Heart left ventricle (tissue), 16 donors: ENCODE results near the gene MALRD1. TPM values are rescaled to one million over a fixed set of nuclear protein-coding genes. Genes with fewer than 3 reads are reported as not detected.

Experiments used
- ATAC-seq, 4 donors: fragments of 200-7000 bp; cut with Tn5 transposase; one replicate each; pipeline ENCODE4 v1.9.1; 2020 to 2022; ENCODE audit warnings: moderate library complexity in 4 of 4, mild to moderate bottlenecking in 3 of 4, moderate number of reproducible peaks in 1 of 4
- DNase-seq, 5 donors: peaks; one replicate each; pipeline ENCODE4 v3.0.0-alpha.2; 2020
- H3K27ac ChIP-seq, 12 donors: fragments of 200-600 bp; sonication (generic) in 4 of 12; one replicate each; pipeline versions ENCODE4 v1.5.0 to v1.8.0; 2016 to 2022; ENCODE audit warnings: mild to moderate bottlenecking in 2 of 12
- H3K27me3 ChIP-seq, 9 donors: fragments of 200-600 bp; sonication (generic) in 2 of 9; one replicate each; pipeline versions ENCODE4 v1.5.1 to v1.8.0; 2016 to 2022; ENCODE audit warnings: mild to moderate bottlenecking in 3 of 9
- H3K36me3 ChIP-seq, 9 donors: fragments of 200-600 bp; sonication (generic) in 2 of 9; one replicate each; pipeline versions ENCODE4 v1.5.0 to v1.8.0; 2018 to 2022; ENCODE audit warnings: mild to moderate bottlenecking in 2 of 9
- H3K4me1 ChIP-seq, 12 donors: fragments of 200-600 bp; sonication (generic) in 4 of 12; one replicate each; pipeline versions ENCODE4 v1.5.0 to v1.8.0; 2016 to 2022; ENCODE audit warnings: mild to moderate bottlenecking in 3 of 12
- H3K4me3 ChIP-seq, 12 donors: fragments of 200-600 bp; sonication (generic) in 4 of 12; one replicate each; pipeline versions ENCODE4 v1.5.0 to v1.8.0; 2017 to 2022; ENCODE audit warnings: mild to moderate bottlenecking in 9 of 12, moderate library complexity in 4 of 12
- H3K9me3 ChIP-seq, 12 donors: fragments of 200-600 bp; sonication (generic) in 4 of 12; one replicate each; pipeline versions ENCODE4 v1.5.0 to v1.8.0; 2016 to 2022; ENCODE audit warnings: mild to moderate bottlenecking in 1 of 12
- CTCF ChIP-seq, 12 donors: fragments of 200-600 bp; sonication (generic) in 4 of 12; IDR thresholded peaks; one replicate each; pipeline versions ENCODE4 v1.5.0 to v1.8.0; 2018 to 2022; ENCODE audit warnings: antibody characterized with exemption in 12 of 12, mild to moderate bottlenecking in 5 of 12
- POLR2A ChIP-seq, 2 donors: fragments of 450-650 bp; IDR thresholded peaks; one replicate each; pipeline ENCODE4 v1.6.1; 2017; ENCODE audit warnings: antibody characterized with exemption in 2 of 2, mild to moderate bottlenecking in 2 of 2, moderate library complexity in 2 of 2
- WGBS, 4 donors: extraction: QIAGEN DNeasy Blood & Tissue Kit in 2 of 4; methylation state at CpG; one replicate each; pipeline versions ENCODE4 v1.1.5 to v1.1.7; 2013 to 2018; 5-methylcytosine and 5-hydroxymethylcytosine counted together
- intact Hi-C, 10 donors: fragments of 100-400 bp; cut with DNase I; formaldehyde crosslinking; loops; one replicate each; pipeline versions ENCODE4 v1.11.1 to v1.14.2; 2022
- polyA plus RNA-seq, 2 donors: library from polyadenylated mRNA; stranded (reverse); fragments of 200-250 nt; gene quantifications; one replicate each; pipeline ENCODE4 v1.2.3, GENCODE V29; 2013
- total RNA-seq, 9 donors: library from RNA; depleted of rRNA in 2 of 9; stranded (reverse); fragments of >200 nt in 2 of 9; fragmentation: NEBNext Ultra II Directional in 3 of 9; extraction: Animal tissue kit (Norgen Biotek cat#: 25700) in 3 of 9; gene quantifications; one replicate each; pipeline versions ENCODE4 v1.1.0 to v1.2.4, GENCODE V29; 2016 to 2023
- donor health status: ischemic (EF 13 %, LVEDD 7.1; RV severe dilation, severe dysfunction).
- donor health status: healthy with polysubstance abuse.
- donor health status: DM: no; HTN: yes; CAD: no.
- donor health status: DM: no; HTN: no; CAD: no.
- donor health status: ischemic (EF 25% LVEDD 6.9; RV normal size, moderate dysfunction).
- donor health status: ischemic (EF 25% LVEDD 5.7; RV mildly dilated, moderate dysfunction).
- donor health status: healthy.
- donor health status: DM: yes; HTN: yes; CAD: no.
- donor health status: ischemic (EF 35%, LVEDD 5.7; RV mildly dilated, moderate dysfunction).
- donor health status: nonischemic (EF 11% LVEDD 7.7; RV severe dilation, severe dysfunction).
- donor health status: DM: yes; HTN: yes; CAD: no.
- donor health status: PGD.
- donor health status: ischemic (EF 29% LVEDD 5.4; RV normal size, mild dysfunction).
- donor health status: nonischemic (EF 23%, LVEDD 6.1; RV moderate dilation, normal function).

Gene MALRD1
- total and polyA plus RNA-seq, 11 donors: 0.12 to 1.1 (median 0.37) TPM; not detected in 1

GRCh38 chr10:19580691-19581090 lies 532.1 kb downstream of the MALRD1 start:
- DNase-seq (no peak), ATAC-seq (no peak)
- WGBS, 4 donors: 74 to 84% (median 80%) methylated on average over 1 of the region's 1 CpG
- Histone ChIP-seq H3K4me3 (no peak overlapping the region), H3K4me1 (no peaks in the 10 kb centered on the region), H3K27me3 (no peaks in the 10 kb centered on the region), H3K27ac (no peak overlapping the region), H3K9me3 (no peaks in the 10 kb centered on the region), H3K36me3 (no peaks in the 10 kb centered on the region)
- intact Hi-C loops: no loop called here
- no peak for TF ChIP-seq POLR2A (IDR thresholded peaks at IDR 0.05)
- TF ChIP-seq CTCF (IDR thresholded peaks at IDR 0.05): no peak

- ATAC-seq: no peak
- Histone ChIP-seq H3K27me3 (no peaks in the 10 kb centered on the region), H3K4me1 (no peaks in the 10 kb centered on the region), H3K4me3 (no peak overlapping the region), H3K27ac (no peak overlapping the region), H3K36me3 (no peaks in the 10 kb centered on the region), H3K9me3 (peaks cover 0 to 5% (median 0%) of the 10 kb centered on the region in 12 donors)
- no peak for DNase-seq
- intact Hi-C loops: no loop called here
- TF ChIP-seq CTCF (IDR thresholded peaks at IDR 0.05): no peak
- no peak for TF ChIP-seq POLR2A (IDR thresholded peaks at IDR 0.05)
- WGBS, 4 donors: 76 to 86% (median 78%) methylated on average over 8 of the region's 8 CpGs
Observed at GRCh38 chr10:19588608-19589007, 540.0 kb downstream of the MALRD1 start.

DNA sequence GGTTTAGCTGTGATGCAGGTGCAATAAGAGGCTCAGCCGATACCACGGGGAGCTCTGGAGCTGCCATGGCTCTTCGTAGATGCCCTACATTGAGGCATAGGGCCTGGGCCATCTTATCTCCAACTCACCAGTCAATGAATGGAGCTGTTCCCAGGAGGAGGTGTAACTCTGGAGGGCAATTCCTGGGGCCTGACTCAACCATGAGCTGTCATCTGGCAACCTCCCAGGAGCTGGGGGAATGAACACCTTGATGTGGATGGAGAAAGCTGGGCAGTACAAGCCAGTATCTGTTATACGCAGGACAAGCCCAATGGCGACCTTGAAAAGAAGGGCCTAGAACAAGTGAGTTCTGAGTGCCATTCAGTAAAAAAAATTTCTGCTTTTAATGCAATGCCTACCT lies 543.7 kb downstream of the MALRD1 start:
- Histone ChIP-seq H3K4me1 (no peaks in the 10 kb centered on the region), H3K9me3 (no peaks in the 10 kb centered on the region), H3K36me3 (no peaks in the 10 kb centered on the region), H3K27me3 (no peaks in the 10 kb centered on the region), H3K27ac (no peak overlapping the region), H3K4me3 (no peak overlapping the region)
- TF ChIP-seq POLR2A (IDR thresholded peaks at IDR 0.05): no peak
- no peak for TF ChIP-seq CTCF (IDR thresholded peaks at IDR 0.05)
- intact Hi-C loops: no loop called here
- 82 to 91% (median 87%) methylated on average over 5 of the region's 5 CpGs for WGBS, 4 donors
- ATAC-seq (no peak), DNase-seq (no peak)

- Histone ChIP-seq H3K27me3 (no peaks in the 10 kb centered on the region), H3K4me1 (no peaks in the 10 kb centered on the region), H3K4me3 (no peak overlapping the region), H3K9me3 (no peaks in the 10 kb centered on the region), H3K36me3 (no peaks in the 10 kb centered on the region), H3K27ac (no peak overlapping the region)
- no peak for TF ChIP-seq CTCF (IDR thresholded peaks at IDR 0.05)
- no peak for TF ChIP-seq POLR2A (IDR thresholded peaks at IDR 0.05)
- DNase-seq (no peak), ATAC-seq (no peak)
- WGBS, 4 donors: 84 to 88% (median 86%) methylated on average over 9 of the region's 9 CpGs
- intact Hi-C loops: no loop called here
Observed at GRCh38 chr10:19595212-19595845, 546.7 kb downstream of the MALRD1 start.
